Measurements from ENCODE around the gene TTC21B.

Gene TTC21B

DNA sequence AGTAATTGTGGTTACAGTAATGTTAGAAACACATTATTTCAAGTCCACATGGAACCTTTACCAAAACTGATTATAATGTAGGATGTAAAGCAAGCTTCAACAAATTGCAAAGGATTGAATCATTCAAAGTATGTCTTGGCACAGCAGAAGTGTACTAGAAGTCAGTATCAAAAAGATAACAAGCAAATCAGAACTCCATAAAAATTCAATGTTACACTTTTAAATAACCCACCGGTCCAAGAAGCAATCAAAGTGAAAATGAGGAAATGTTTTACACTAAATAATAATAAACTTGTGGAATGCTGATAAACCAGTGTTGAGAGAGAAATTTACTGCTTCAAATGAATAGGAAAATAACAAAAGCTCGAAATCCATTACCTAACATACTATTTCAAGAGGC lies 47.7 kb downstream of the TTC21B start:
- H2AFZ ChIP-seq (ENCODE audit: low read length) = no peak overlapping the region
- H3F3A ChIP-seq (ENCODE audit: insufficient read depth, low read length) = no peaks in the 10 kb centered on the region
- TF ChIP-seq EZH2phosphoT487 (IDR thresholded peaks at IDR 0.05; ENCODE audit: low read length) (no peak), EZH2 (optimal IDR thresholded peaks at IDR 0.05; ENCODE audit: low read depth, low read length) (no peak)
- TF ChIP-seq, protein P1, sequence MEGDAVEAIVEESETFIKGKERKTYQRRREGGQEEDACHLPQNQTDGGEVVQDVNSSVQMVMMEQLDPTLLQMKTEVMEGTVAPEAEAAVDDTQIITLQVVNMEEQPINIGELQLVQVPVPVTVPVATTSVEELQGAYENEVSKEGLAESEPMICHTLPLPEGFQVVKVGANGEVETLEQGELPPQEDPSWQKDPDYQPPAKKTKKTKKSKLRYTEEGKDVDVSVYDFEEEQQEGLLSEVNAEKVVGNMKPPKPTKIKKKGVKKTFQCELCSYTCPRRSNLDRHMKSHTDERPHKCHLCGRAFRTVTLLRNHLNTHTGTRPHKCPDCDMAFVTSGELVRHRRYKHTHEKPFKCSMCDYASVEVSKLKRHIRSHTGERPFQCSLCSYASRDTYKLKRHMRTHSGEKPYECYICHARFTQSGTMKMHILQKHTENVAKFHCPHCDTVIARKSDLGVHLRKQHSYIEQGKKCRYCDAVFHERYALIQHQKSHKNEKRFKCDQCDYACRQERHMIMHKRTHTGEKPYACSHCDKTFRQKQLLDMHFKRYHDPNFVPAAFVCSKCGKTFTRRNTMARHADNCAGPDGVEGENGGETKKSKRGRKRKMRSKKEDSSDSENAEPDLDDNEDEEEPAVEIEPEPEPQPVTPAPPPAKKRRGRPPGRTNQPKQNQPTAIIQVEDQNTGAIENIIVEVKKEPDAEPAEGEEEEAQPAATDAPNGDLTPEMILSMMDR (IDR thresholded peaks at IDR 0.05; ENCODE audit: low read length) = no peak
- H3K4me2 ChIP-seq (ENCODE audit: low read depth, low read length) = no peak overlapping the region
- no peaks in the 10 kb centered on the region for H3K9me3 ChIP-seq (replicated peaks; ENCODE audit: insufficient read depth, low read length)
- no peaks in the 10 kb centered on the region for H3K9me2 ChIP-seq (replicated peaks; ENCODE audit: insufficient read depth, low read length)
- H3K36me3 ChIP-seq (replicated peaks; ENCODE audit: insufficient read depth, low read length) = no peaks in the 10 kb centered on the region
- H3K79me2 ChIP-seq (ENCODE audit: low read length) = no peaks in the 10 kb centered on the region
- no peak overlapping the region for H3K27ac ChIP-seq (ENCODE audit: low read length)
- no peaks in the 10 kb centered on the region for H3K27me3 ChIP-seq (replicated peaks; ENCODE audit: insufficient read depth, low read length)
- no peak overlapping the region for H3K9ac ChIP-seq (ENCODE audit: low read length)
- DNase-seq = no peak
- H3K4me3 ChIP-seq (ENCODE audit: low read length) = no peak overlapping the region
- peaks cover 8% of the 10 kb centered on the region; the same call in 1 of the 2 replicates for H3K4me1 ChIP-seq (ENCODE audit: low read length)
- no peaks in the 10 kb centered on the region for H4K20me1 ChIP-seq (ENCODE audit: insufficient read depth, low read length)

DNA sequence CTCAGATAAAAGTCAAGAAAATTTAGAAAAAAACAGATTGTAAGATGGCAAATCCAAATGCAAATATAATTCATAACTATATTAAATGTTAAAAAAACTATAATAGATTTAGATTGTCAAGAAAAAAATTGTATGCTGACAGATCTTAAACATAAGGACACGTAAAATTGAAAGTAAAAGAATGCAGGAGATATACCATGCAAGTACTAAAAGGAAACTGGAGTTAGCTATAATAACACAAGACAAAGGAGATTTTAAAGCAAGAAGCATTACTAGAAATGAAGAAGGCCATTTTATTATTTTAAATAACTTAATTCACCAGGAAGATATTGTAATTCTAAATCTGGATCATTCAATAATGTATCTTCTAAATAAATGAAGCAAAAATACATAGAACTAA lies 48.3 kb downstream of the TTC21B start:
- no peak overlapping the region for H3K9ac ChIP-seq (ENCODE audit: low read length)

DNA sequence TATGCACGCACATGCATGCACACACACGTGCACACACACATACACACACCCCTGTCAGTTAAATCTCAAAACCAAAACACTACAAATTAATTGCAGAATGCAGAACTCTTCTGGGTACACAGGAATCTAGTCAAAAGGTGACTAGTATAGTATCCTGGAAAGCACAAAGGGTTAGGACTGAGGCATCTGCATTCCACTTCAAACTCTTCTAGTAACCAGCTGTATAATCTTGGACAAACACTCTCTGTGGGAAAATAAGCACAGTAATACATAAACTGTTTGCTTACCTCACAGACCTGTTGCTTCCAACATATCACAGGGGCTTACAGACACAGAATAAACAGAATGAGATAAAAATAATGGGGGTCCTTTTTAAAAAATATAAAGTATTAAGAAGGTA lies 49.1 kb downstream of the TTC21B start:
- no peak overlapping the region for H3K9ac ChIP-seq (ENCODE audit: low read length)
- H3K27me3 ChIP-seq (replicated peaks; ENCODE audit: insufficient read depth, low read length) = no peaks in the 10 kb centered on the region
- H3F3A ChIP-seq (ENCODE audit: insufficient read depth, low read length) = no peaks in the 10 kb centered on the region
- no peaks in the 10 kb centered on the region for H3K79me2 ChIP-seq (ENCODE audit: low read length)
- no peaks in the 10 kb centered on the region for H3K9me2 ChIP-seq (replicated peaks; ENCODE audit: insufficient read depth, low read length)
- H3K9me3 ChIP-seq (replicated peaks; ENCODE audit: insufficient read depth, low read length) = no peaks in the 10 kb centered on the region
- DNase-seq = no peak
- H3K27ac ChIP-seq (ENCODE audit: low read length) = no peak overlapping the region
- no peak overlapping the region for H2AFZ ChIP-seq (ENCODE audit: low read length)
- no peak overlapping the region for H3K4me3 ChIP-seq (ENCODE audit: low read length)
- no peaks in the 10 kb centered on the region for H3K36me3 ChIP-seq (replicated peaks; ENCODE audit: insufficient read depth, low read length)
- H3K4me2 ChIP-seq (ENCODE audit: low read depth, low read length) = no peak overlapping the region
- TF ChIP-seq, protein P1 (IDR thresholded peaks at IDR 0.05; ENCODE audit: low read length) = no peak
- no peak for TF ChIP-seq EZH2phosphoT487 (IDR thresholded peaks at IDR 0.05; ENCODE audit: low read length)
- peaks cover 8% of the 10 kb centered on the region; the same call in 1 of the 2 replicates for H3K4me1 ChIP-seq (ENCODE audit: low read length)
- no peaks in the 10 kb centered on the region for H4K20me1 ChIP-seq (ENCODE audit: insufficient read depth, low read length)

More for the DNA sequence above, 48.3 kb downstream of the TTC21B start:
- H3K9me3 ChIP-seq (replicated peaks; ENCODE audit: insufficient read depth, low read length) = no peaks in the 10 kb centered on the region
- no peaks in the 10 kb centered on the region for H3F3A ChIP-seq (ENCODE audit: insufficient read depth, low read length)
- no peak overlapping the region for H2AFZ ChIP-seq (ENCODE audit: low read length)
- no peak overlapping the region for H3K4me2 ChIP-seq (ENCODE audit: low read depth, low read length)
- H3K79me2 ChIP-seq (ENCODE audit: low read length) = no peaks in the 10 kb centered on the region
- TF ChIP-seq, protein P1 (IDR thresholded peaks at IDR 0.05; ENCODE audit: low read length) = no peak
- TF ChIP-seq EZH2 (optimal IDR thresholded peaks at IDR 0.05; ENCODE audit: low read depth, low read length) = no peak
- TF ChIP-seq EZH2phosphoT487 (IDR thresholded peaks at IDR 0.05; ENCODE audit: low read length) = no peak
- no peak for DNase-seq
- no peaks in the 10 kb centered on the region for H3K27me3 ChIP-seq (replicated peaks; ENCODE audit: insufficient read depth, low read length)
- no peaks in the 10 kb centered on the region for H3K9me2 ChIP-seq (replicated peaks; ENCODE audit: insufficient read depth, low read length)
- H3K27ac ChIP-seq (ENCODE audit: low read length) = no peak overlapping the region
- no peaks in the 10 kb centered on the region for H4K20me1 ChIP-seq (ENCODE audit: insufficient read depth, low read length)
- peaks cover 8% of the 10 kb centered on the region; the same call in 1 of the 2 replicates for H3K4me1 ChIP-seq (ENCODE audit: low read length)
- no peaks in the 10 kb centered on the region for H3K36me3 ChIP-seq (replicated peaks; ENCODE audit: insufficient read depth, low read length)
- no peak overlapping the region for H3K4me3 ChIP-seq (ENCODE audit: low read length)
